Right atrium auricular region (tissue), 2 donors: ENCODE data around the gene ANTXRL. TPM values are rescaled to one million over a fixed set of nuclear protein-coding genes. Genes with fewer than 3 reads are reported as not detected.
"Not testable (repeated sequence)": the region's sequence is repeated elsewhere in the genome, so short reads cannot be mapped to it uniquely, and the experiment has no call there.

ENCODE experiments used
- DNase-seq: peaks from one replicate; pipeline ENCODE4 v3.0.0-alpha.2; 2019; ENCODE audit warnings: low spot score
- H3K27ac ChIP-seq, 2 donors: fragments of 200-600 bp; sonication (generic); 1 replicate in 1 of 2; 2 replicates in 1 of 2; pipeline ENCODE4 v1.5.1; 2016 to 2019
- H3K27me3 ChIP-seq, 2 donors: fragments of 200-600 bp; sonication (generic); one replicate each; pipeline versions ENCODE4 v1.5.1 to v1.6.0; 2017 to 2019
- H3K36me3 ChIP-seq: fragments of 200-600 bp; sonication (generic); one replicate; pipeline ENCODE4 v1.5.1; 2016
- H3K4me1 ChIP-seq, 2 donors: fragments of 200-600 bp; sonication (generic); one replicate each; pipeline versions ENCODE4 v1.5.1 to v1.6.0; 2017 to 2019
- H3K4me3 ChIP-seq, 2 donors: fragments of 200-600 bp; sonication (generic); 1 replicate in 1 of 2; 2 replicates in 1 of 2; pipeline ENCODE4 v1.5.1; 2017 to 2019; ENCODE audit warnings: mild to moderate bottlenecking in 1 of 2, moderate library complexity in 1 of 2
- H3K9me3 ChIP-seq, 2 donors: fragments of 200-600 bp; sonication (generic); one replicate each; pipeline ENCODE4 v1.5.1; 2019
- total RNA-seq, 2 donors: library from RNA; depleted of rRNA; stranded (reverse); fragments of >200 nt; gene quantifications; one replicate each; pipeline ENCODE4 v1.1.0, GENCODE V29; 2016
- TF ChIP-seq, protein P1 (sequence below), 2 donors: fragments of 200-600 bp; sonication (generic); IDR thresholded peaks; one replicate each; pipeline ENCODE4 v1.5.1; 2019; ENCODE audit warnings: antibody characterized with exemption in 2 of 2

ANTXRL gene
- total RNA-seq, 2 donors from 2014 or later, result not detected

DNA sequence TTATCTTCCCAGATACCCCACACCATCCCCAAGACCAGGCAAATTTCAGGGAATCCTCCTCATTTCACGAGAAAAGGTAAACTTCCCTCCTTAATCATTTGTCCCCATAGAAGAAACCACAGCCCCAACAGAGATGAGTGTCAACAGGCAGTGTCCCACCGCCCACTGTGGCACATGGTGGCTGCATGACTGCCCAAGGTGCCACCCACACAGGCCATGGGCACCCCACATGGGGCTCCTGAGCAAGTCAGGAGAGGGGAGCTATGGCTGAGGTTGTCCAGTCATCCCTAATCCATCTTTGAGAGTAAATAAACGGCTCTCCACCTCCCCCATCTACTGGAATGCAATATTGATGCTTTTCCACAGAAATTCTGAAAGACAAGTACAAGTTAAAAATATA lies 44.1 kb downstream of the ANTXRL start:
- Histone ChIP-seq H3K4me3 (no peak overlapping the region), H3K36me3 (no peaks in the 10 kb centered on the region), H3K27ac (no peak overlapping the region), H3K4me1 (no peaks in the 10 kb centered on the region), H3K9me3 (no peaks in the 10 kb centered on the region), H3K27me3 (no peaks in the 10 kb centered on the region)
- DNase-seq, result no peak
- TF ChIP-seq, protein P1, sequence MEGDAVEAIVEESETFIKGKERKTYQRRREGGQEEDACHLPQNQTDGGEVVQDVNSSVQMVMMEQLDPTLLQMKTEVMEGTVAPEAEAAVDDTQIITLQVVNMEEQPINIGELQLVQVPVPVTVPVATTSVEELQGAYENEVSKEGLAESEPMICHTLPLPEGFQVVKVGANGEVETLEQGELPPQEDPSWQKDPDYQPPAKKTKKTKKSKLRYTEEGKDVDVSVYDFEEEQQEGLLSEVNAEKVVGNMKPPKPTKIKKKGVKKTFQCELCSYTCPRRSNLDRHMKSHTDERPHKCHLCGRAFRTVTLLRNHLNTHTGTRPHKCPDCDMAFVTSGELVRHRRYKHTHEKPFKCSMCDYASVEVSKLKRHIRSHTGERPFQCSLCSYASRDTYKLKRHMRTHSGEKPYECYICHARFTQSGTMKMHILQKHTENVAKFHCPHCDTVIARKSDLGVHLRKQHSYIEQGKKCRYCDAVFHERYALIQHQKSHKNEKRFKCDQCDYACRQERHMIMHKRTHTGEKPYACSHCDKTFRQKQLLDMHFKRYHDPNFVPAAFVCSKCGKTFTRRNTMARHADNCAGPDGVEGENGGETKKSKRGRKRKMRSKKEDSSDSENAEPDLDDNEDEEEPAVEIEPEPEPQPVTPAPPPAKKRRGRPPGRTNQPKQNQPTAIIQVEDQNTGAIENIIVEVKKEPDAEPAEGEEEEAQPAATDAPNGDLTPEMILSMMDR (IDR thresholded peaks at IDR 0.05), result no peak

DNA sequence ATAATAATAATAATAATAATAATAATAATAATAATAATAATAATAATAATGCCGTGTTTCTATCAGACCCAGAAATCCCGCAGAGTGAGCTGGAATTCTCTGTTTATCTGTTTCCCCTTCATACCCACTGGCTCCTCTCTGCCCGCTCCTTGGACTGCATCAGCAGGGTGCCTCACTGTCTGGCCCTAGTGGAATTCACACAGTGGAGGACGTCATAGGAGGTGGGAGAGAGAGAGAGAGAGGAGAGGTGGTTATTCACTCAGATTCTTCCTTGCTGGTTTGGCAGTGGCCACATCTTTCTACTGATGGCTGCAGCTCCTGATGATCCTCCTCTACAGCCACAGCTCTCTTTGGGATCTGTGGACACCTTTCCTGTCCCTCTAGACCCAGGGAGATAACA lies 78.7 kb downstream of the ANTXRL start:
- not testable (repeated sequence) for H3K4me1 ChIP-seq, DNase-seq, H3K9me3 ChIP-seq, H3K36me3 ChIP-seq, H3K27me3 ChIP-seq, H3K27ac ChIP-seq, H3K4me3 ChIP-seq

DNA sequence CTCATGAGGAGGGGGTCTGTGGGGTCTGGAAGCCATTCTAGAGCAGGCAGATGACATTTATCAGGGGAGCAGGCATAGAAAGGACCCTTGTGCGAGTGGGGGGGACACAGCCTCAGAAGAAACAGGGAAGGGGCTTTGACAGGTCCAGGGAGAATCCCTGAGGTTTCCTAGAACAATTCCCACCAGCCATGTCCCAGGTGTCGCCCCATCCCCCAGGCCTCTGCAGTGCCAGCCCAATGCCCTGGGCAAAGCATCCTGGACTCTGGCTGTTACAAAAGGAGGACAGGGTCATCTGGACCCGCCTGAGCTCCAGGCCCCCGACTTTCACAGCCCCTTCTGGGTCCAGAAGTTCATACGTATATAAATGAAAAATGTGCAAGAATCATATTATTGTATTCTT lies 80.4 kb downstream of the ANTXRL start:
- not testable (repeated sequence) for H3K9me3 ChIP-seq, H3K4me1 ChIP-seq, H3K36me3 ChIP-seq, H3K27me3 ChIP-seq, H3K4me3 ChIP-seq, H3K27ac ChIP-seq, DNase-seq

DNA sequence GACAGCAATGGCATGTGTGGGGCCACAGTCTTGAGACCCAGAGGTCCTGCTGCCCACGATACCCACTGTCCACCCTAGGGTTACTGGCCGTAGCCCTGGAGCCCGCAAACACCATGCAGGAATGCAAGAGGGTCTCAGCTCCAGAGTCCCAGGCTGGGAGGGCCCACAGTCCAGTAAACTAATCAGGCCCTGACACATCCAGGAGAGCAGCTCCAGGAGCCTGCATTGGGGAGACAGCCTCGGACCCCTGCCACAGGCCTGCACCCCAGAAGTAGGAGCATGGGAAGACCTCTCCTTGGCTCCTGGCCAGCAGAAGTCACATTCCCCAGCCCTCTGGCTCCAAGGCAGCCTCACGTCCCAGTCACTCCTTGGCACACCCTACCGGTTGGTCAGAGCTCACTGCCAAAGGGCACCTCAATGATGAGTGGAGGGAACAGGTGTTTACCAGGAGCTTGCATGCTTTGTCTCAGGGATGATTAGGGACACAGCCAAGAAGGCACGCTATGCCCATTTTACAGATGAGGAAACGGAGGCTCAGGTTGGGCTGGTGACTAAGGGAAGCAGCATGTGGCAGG lies 81.0 kb downstream of the ANTXRL start:
- not testable (repeated sequence) for H3K36me3 ChIP-seq

DNA sequence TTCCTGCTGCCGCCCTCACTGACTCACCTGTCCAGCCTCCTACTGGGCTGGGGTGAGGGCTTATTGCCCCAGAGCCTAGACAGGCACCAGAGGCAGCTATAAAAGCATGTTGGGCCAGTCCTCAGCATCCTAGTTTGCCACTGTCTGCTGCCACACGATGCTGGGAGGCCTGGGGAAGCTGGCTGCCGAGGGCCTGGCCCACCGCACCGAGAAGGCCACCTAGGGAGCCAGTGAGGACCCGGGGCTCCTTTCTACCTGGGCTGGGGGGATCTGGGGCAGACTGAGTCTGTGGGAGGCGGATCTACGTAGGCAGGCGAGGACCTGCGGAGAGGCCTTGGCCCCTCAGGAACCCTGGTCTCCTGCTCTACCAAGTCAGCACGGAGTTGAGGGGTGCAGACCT lies 82.2 kb downstream of the ANTXRL start:
- not testable (repeated sequence) for H3K4me3 ChIP-seq, DNase-seq, H3K36me3 ChIP-seq, H3K27me3 ChIP-seq, H3K4me1 ChIP-seq, H3K9me3 ChIP-seq, H3K27ac ChIP-seq

More for the DNA sequence above, 81.0 kb downstream of the ANTXRL start:
- DNase-seq, H3K4me3 ChIP-seq, H3K27ac ChIP-seq, H3K27me3 ChIP-seq, H3K9me3 ChIP-seq, H3K4me1 ChIP-seq: not testable (repeated sequence)

DNA sequence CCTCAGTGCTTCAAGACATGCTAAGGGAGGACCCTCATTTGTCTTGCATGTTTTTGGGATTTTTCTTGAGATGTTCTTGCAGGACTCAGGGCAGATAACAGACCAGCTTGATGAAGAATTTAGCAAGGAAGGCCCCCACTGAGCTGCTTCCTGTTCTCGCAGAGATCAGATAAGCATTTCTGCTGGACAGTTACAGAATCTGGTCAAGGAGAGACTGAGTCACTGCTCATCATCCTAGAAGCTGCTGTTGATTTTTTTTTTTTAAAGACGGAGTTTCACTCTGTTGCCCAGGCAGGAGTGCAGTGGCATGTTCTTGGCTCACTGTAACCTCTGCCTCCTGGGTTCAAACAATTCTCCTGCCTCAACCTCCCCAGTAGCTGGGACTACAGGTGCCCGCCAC lies 87.6 kb downstream of the ANTXRL start:
- not testable (repeated sequence) for H3K36me3 ChIP-seq, H3K4me1 ChIP-seq, H3K27ac ChIP-seq, DNase-seq, H3K27me3 ChIP-seq, H3K4me3 ChIP-seq, H3K9me3 ChIP-seq

DNA sequence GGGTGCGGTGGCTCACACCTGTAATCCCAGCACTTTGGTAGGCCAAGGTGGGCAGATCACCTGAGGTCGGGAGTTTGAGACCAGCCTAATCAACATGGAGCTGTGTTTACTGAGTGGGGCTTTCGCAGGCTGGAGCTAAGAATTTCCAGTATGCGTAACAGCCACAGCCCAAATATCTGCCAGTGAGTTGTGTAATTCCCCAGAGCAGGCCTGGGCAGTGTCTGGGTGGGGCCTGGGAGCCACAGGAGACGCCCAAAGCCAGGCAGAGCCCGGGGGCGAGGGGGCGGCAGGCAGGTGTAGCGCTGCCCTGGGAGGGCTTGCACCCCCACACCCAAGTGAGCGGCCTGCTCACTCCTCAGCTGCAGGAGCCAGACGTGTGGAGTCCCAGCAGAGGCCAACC lies 88.6 kb downstream of the ANTXRL start, which contains the start of gene ANXA8L1:
Gene ANXA8L1, plus strand, starts transcription at position 371 of the 400 bp plus-strand sequence. CDS start 76 bp downstream, outside the sequence.
- not testable (repeated sequence) for DNase-seq, H3K4me1 ChIP-seq, H3K27me3 ChIP-seq, H3K9me3 ChIP-seq, H3K4me3 ChIP-seq, H3K27ac ChIP-seq, H3K36me3 ChIP-seq

DNA sequence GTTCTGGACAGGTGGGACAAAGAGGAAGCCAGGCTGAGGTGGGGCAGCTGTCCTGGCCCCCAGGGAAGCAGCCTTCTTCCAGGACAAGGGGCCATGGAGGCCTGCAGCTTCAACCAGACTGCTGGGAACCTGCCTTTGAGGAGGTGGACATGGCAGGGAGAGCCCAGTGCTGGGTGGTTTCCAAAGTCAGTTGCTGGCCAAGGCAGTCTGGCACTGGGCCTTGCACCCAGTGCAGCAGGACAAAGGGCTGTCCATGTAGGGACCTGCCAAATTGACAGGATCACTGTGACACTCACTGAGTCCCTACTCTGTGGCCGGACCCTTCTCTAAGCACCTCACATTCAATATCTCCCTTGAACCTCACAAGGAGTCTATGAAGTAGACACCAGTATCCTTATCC lies 90.2 kb downstream of the ANTXRL start:
- DNase-seq, H3K36me3 ChIP-seq, H3K9me3 ChIP-seq, H3K27me3 ChIP-seq, H3K4me1 ChIP-seq, H3K27ac ChIP-seq, H3K4me3 ChIP-seq: not testable (repeated sequence)

DNA sequence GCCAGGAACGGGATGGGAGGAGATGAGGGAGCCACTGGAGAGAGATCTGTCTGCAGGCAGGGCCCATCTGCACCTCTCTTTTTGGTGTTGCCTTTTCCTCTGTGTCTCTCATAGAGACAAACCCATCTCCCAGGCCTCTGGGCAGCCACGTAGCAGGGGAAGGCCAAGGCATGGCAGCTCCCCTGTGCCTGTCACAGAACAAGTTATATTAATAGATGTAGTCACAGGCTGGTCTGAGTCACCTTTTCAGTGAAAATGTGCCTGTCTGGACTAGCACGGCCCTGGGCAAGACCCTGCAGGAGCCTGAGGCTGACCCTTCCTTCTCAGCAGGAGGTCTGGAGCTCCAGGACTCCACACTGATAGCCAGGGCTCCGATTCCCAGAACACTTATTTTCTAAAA lies 90.9 kb downstream of the ANTXRL start:
- not testable (repeated sequence) for DNase-seq, H3K27me3 ChIP-seq, H3K4me3 ChIP-seq, H3K4me1 ChIP-seq, H3K27ac ChIP-seq, H3K9me3 ChIP-seq, H3K36me3 ChIP-seq

DNA sequence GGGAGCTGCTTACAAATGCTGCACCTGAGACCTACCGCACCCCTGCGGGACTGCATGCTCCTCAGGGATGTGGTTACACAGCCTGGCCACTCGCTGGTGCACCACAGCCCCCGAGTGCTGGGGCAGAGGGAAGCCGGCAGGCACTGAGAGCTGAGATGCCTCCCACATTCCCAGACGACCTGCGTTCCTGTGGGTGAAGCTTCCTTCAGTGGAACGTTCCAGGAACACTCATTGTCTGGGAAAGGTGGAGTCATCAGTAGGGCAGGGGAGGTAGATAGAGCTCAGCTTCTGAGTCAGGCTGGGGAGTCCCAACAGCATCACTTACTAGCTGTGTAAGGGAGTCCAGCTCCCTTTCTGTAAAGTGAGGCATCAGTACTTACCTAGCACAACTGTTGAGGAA lies 91.3 kb downstream of the ANTXRL start:
- not testable (repeated sequence) for H3K27ac ChIP-seq, H3K4me3 ChIP-seq, H3K27me3 ChIP-seq, H3K9me3 ChIP-seq, H3K36me3 ChIP-seq, H3K4me1 ChIP-seq, DNase-seq

DNA sequence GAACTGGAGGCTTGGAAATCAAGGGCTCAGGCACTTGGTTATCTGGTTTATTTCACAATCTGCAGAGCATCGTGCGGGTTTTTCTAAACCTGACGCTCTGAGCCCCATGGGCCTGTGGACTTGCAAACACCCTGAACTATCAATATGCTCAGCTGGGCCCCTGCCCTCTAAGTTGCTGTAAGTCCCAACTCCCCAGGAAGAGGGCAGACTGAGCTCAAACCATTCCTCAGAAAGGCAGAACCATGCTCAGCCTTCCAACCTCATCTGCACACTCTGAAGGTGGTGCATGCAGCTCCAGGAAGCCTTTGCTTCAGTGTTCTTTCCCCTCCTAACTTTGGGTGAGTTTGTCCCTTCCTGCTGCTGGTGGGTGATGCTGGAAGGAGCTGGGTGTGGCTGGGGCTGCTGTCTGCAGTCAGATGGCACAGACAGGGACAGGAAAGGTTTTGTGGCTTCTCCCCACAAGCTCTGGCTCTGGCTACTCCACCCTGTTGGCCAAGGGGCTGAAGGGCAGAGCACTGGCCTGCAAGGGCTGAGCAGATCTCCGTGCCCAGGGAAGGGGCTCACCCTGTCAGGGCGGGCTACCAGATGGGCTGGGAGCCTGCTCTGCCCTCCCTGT lies 92.5 kb downstream of the ANTXRL start:
- not testable (repeated sequence) for H3K27me3 ChIP-seq, H3K36me3 ChIP-seq, H3K9me3 ChIP-seq, DNase-seq, H3K4me1 ChIP-seq, H3K27ac ChIP-seq, H3K4me3 ChIP-seq

Other genes starting within 250 kb of the ANTXRL start
- not detected for gene MSMB, start 240.7 kb upstream of the ANTXRL start, total RNA-seq
- 10 to 100 TPM; 12.5 to 44.2 TPM for gene ANXA8L1, start 88.8 kb downstream of the ANTXRL start, total RNA-seq
- not detected for gene NPY4R, start 179.0 kb downstream of the ANTXRL start, total RNA-seq